Activated naive CD4-positive, alpha-beta T cell treated with anti-CD3 and anti-CD28 coated beads, Interleukin-2, amount 50 U/mL, for 72 hours (primary cell): ENCODE data around the gene VSTM1. TPM values are rescaled to one million over a fixed set of nuclear protein-coding genes. Genes with fewer than 3 reads are reported as not detected.
A peak's percentile ranks its signal among the peaks of the same experiment; 100 is the strongest.
"Not testable (repeated sequence)": the region's sequence is repeated elsewhere in the genome, so short reads cannot be mapped to it uniquely, and the experiment has no call there.

Experiments
- ATAC-seq, 2 donors: fragments of 150-1000 bp; cut with Tn5 transposase; 2 replicates each; pipeline ENCODE4 v1.10.0; 2021; ENCODE audit warnings: mild to moderate bottlenecking in 2 of 2, moderate library complexity in 2 of 2
- DNase-seq, 2 donors: peaks; one replicate each; pipeline ENCODE4 v3.0.0; 2021 to 2022; ENCODE audit warnings: low spot score in 2 of 2
- H3K27ac Mint-ChIP-seq, 2 donors: one replicate each; pipeline ENCODE4 v1.8.0; 2022; ENCODE audit warnings: mild to moderate bottlenecking in 2 of 2, mixed read lengths in 2 of 2
- H3K36me3 Mint-ChIP-seq, 2 donors: one replicate each; pipeline ENCODE4 v1.8.0; 2022; ENCODE audit warnings: mixed read lengths in 2 of 2
- H3K9me3 Mint-ChIP-seq, 2 donors: one replicate each; pipeline ENCODE4 v1.8.0; 2022; ENCODE audit warnings: mixed read lengths in 2 of 2
- total RNA-seq, 2 donors: library from RNA; stranded (reverse); gene quantifications; one replicate each; pipeline ENCODE4 v1.2.3, GENCODE V29; 2022

VSTM1 gene
- not detected for total RNA-seq

GRCh38 chr19:54063350-54064116 is at the start of gene VSTM1:
VSTM1 (minus strand) TSS chr19:54063897; CDS start chr19:54063777, 120 bp downstream.
- DNase-seq (no peak), ATAC-seq (no peak)
- Mint-ChIP-seq H3K36me3 (no peaks in the 10 kb centered on the region), H3K27ac (peak within 1 kb of the TSS in 1 of 2 donors; percentile 14), H3K9me3 (no peaks in the 10 kb centered on the region)

- H3K9me3 Mint-ChIP-seq = no peaks in the 10 kb centered on the region
- H3K36me3 Mint-ChIP-seq = peaks cover 11 to 29% of the 10 kb centered on the region in 2 donors
These were observed 46.0 kb upstream of the VSTM1 start for GRCh38 chr19:54109651-54110050.

GRCh38 chr19:54108496-54108895 is 44.8 kb upstream of the VSTM1 start:
- H3K36me3 Mint-ChIP-seq = peaks cover 5 to 17% of the 10 kb centered on the region in 2 donors
- no peak for DNase-seq
- no peak for ATAC-seq
- H3K9me3 Mint-ChIP-seq = no peaks in the 10 kb centered on the region
- H3K27ac Mint-ChIP-seq = no peak overlapping the region

More at GRCh38 chr19:54109651-54110050, 46.0 kb upstream of the VSTM1 start:
- DNase-seq = no peak
- ATAC-seq = no peak
- peak overlapping the region in 1 of 2 donors; percentile 72 for H3K27ac Mint-ChIP-seq

- ATAC-seq = no peak
These were observed 44.3 kb upstream of the VSTM1 start for GRCh38 chr19:54107876-54108490.

GRCh38 chr19:54106716-54107115 is 43.0 kb upstream of the VSTM1 start:
- ATAC-seq (no peak), DNase-seq (peak in 1 of 2 donors; percentile 53)
- Mint-ChIP-seq H3K27ac (peak overlapping the region in 1 of 2 donors; percentile 53), H3K9me3 (no peaks in the 10 kb centered on the region), H3K36me3 (peaks cover 6 to 10% of the 10 kb centered on the region in 2 donors)

More at GRCh38 chr19:54107876-54108490, 44.3 kb upstream of the VSTM1 start:
- DNase-seq = peak in 1 of 2 donors; percentile 53
- H3K9me3 Mint-ChIP-seq = no peaks in the 10 kb centered on the region
- peaks cover 7 to 12% of the 10 kb centered on the region in 2 donors for H3K36me3 Mint-ChIP-seq
- no peak overlapping the region for H3K27ac Mint-ChIP-seq

- ATAC-seq = no peak
- no peaks in the 10 kb centered on the region for H3K9me3 Mint-ChIP-seq
- DNase-seq = peak in 1 of 2 donors; percentile 48
- H3K36me3 Mint-ChIP-seq = peaks cover 2 to 8% of the 10 kb centered on the region in 2 donors
- H3K27ac Mint-ChIP-seq = no peak overlapping the region
These were observed 42.1 kb upstream of the VSTM1 start for GRCh38 chr19:54105796-54106195.

- Mint-ChIP-seq H3K9me3 (no peaks in the 10 kb centered on the region), H3K27ac (no peak overlapping the region)
- ATAC-seq = no peak
These were observed 41.5 kb upstream of the VSTM1 start for GRCh38 chr19:54104998-54105715.

GRCh38 chr19:54102421-54103169 is 38.9 kb upstream of the VSTM1 start, which contains the start of gene NDUFA3:
NDUFA3 (plus strand) TSS chr19:54102855; CDS start chr19:54102879, 24 bp downstream.
- H3K36me3 Mint-ChIP-seq = peaks cover 0 to 5% of the 10 kb centered on the region in 2 donors
- DNase-seq (peak; percentile 96 to 99), ATAC-seq (peak; percentile 99 to 100)
- H3K9me3 Mint-ChIP-seq = no peaks in the 10 kb centered on the region
- H3K27ac Mint-ChIP-seq = peak within 1 kb of the TSS; percentile 84 to 96

More at GRCh38 chr19:54104998-54105715, 41.5 kb upstream of the VSTM1 start:
- H3K36me3 Mint-ChIP-seq = peaks cover 0 to 5% of the 10 kb centered on the region in 2 donors
- peak in 1 of 2 donors; percentile 39 for DNase-seq

GRCh38 chr19:54100561-54100960 is 36.9 kb upstream of the VSTM1 start, which contains the start of gene OSCAR:
OSCAR (minus strand) TSS chr19:54100803; CDS start chr19:54100792, 11 bp downstream.
- ATAC-seq (no peak), DNase-seq (no peak)
- Mint-ChIP-seq H3K27ac (peak within 1 kb of the TSS; percentile 41 to 75), H3K36me3 (peaks cover 0 to 5% of the 10 kb centered on the region in 2 donors), H3K9me3 (no peaks in the 10 kb centered on the region)

GRCh38 chr19:54099903-54100255 is 36.2 kb upstream of the VSTM1 start:
- not testable (repeated sequence) for H3K36me3 Mint-ChIP-seq, H3K9me3 Mint-ChIP-seq, DNase-seq, ATAC-seq
- peak overlapping the region in 1 of 2 donors; percentile 75 for H3K27ac Mint-ChIP-seq

- ATAC-seq = no peak
- Mint-ChIP-seq H3K36me3 (peaks cover 0 to 5% of the 10 kb centered on the region in 2 donors), H3K9me3 (no peaks in the 10 kb centered on the region), H3K27ac (no peak overlapping the region)
- DNase-seq = peak in 1 of 2 donors; percentile 34
These were observed 35.6 kb upstream of the VSTM1 start for GRCh38 chr19:54099190-54099902.

- ATAC-seq (peak; percentile 46 to 62), DNase-seq (peak in 1 of 2 donors; percentile 14)
- Mint-ChIP-seq H3K36me3 (no peaks in the 10 kb centered on the region), H3K27ac (peak overlapping the region in 1 of 2 donors; percentile 45), H3K9me3 (no peaks in the 10 kb centered on the region)
These were observed 33.0 kb upstream of the VSTM1 start for GRCh38 chr19:54096617-54097106.

- peak overlapping the region in 1 of 2 donors; percentile 45 for H3K27ac Mint-ChIP-seq
- not testable (repeated sequence) for H3K36me3 Mint-ChIP-seq, H3K9me3 Mint-ChIP-seq
- ATAC-seq (peak; percentile 73 to 83), DNase-seq (peak in 1 of 2 donors; percentile 46)
These were observed 32.3 kb upstream of the VSTM1 start for GRCh38 chr19:54095859-54096616.

- no peaks in the 10 kb centered on the region for H3K9me3 Mint-ChIP-seq
- ATAC-seq (no peak), DNase-seq (no peak)
- no peak overlapping the region for H3K27ac Mint-ChIP-seq
- no peaks in the 10 kb centered on the region for H3K36me3 Mint-ChIP-seq
These were observed 31.6 kb upstream of the VSTM1 start for GRCh38 chr19:54095136-54095858.
